GM23248 (cell line): ENCODE measurements around the gene SFMBT1. TPM values are rescaled to one million over a fixed set of nuclear protein-coding genes. Genes with fewer than 3 reads are reported as not detected.

Experiments used
- DNase-seq: peaks from one replicate; pipeline ENCODE4 v3.0.0-alpha.2; 2015
- H2AFZ ChIP-seq: fragments of 200-600 bp; sonication (generic); 2 replicates; pipeline ENCODE4 v1.6.1; 2016; ENCODE audit warnings: antibody characterized with exemption
- H3F3A ChIP-seq: fragments of 200-600 bp; sonication (generic); 2 replicates; pipeline ENCODE4 v1.6.1; 2016; ENCODE audit warnings: mild to moderate bottlenecking, antibody characterized with exemption, mixed run types; ENCODE audit not compliant: insufficient read depth
- H3K27ac ChIP-seq: fragments of 200-600 bp; sonication (generic); 2 replicates; pipeline ENCODE4 v1.5.1; 2016; ENCODE audit warnings: mild to moderate bottlenecking
- H3K27me3 ChIP-seq: fragments of 200-600 bp; sonication (generic); replicated peaks from 2 replicates; pipeline ENCODE4 v1.6.1; 2016; ENCODE audit warnings: mild to moderate bottlenecking; ENCODE audit not compliant: insufficient read depth
- H3K36me3 ChIP-seq: fragments of 200-600 bp; sonication (generic); 2 replicates; pipeline ENCODE4 v1.6.1; 2016; ENCODE audit warnings: low read depth, mild to moderate bottlenecking
- H3K4me1 ChIP-seq: fragments of 200-600 bp; sonication (generic); 2 replicates; pipeline ENCODE4 v1.6.1; 2016; ENCODE audit warnings: mild to moderate bottlenecking; ENCODE audit not compliant: insufficient read depth
- H3K4me2 ChIP-seq: fragments of 200-600 bp; sonication (generic); one replicate; pipeline ENCODE4 v1.6.1; 2016; ENCODE audit warnings: mild to moderate bottlenecking; ENCODE audit not compliant: unreplicated experiment
- H3K4me3 ChIP-seq: fragments of 200-600 bp; sonication (generic); 2 replicates; pipeline ENCODE4 v1.5.1; 2016; ENCODE audit warnings: mild to moderate bottlenecking
- H3K79me2 ChIP-seq: fragments of 200-600 bp; sonication (generic); 2 replicates; pipeline ENCODE4 v1.6.1; 2016; ENCODE audit warnings: mild to moderate bottlenecking; ENCODE audit not compliant: insufficient read depth
- H3K9ac ChIP-seq: fragments of 200-600 bp; sonication (generic); 2 replicates; pipeline ENCODE4 v1.6.1; 2016; ENCODE audit warnings: mild to moderate bottlenecking
- H3K9me2 ChIP-seq: fragments of 200-600 bp; sonication (generic); 2 replicates; pipeline ENCODE4 v1.6.1; 2016; ENCODE audit warnings: mixed run types, mild to moderate bottlenecking, moderate library complexity; ENCODE audit not compliant: insufficient read depth
- H3K9me3 ChIP-seq: fragments of 200-600 bp; sonication (generic); one replicate; pipeline ENCODE4 v1.6.1; 2017; ENCODE audit warnings: low read depth
- H4K20me1 ChIP-seq: fragments of 200-600 bp; sonication (generic); 2 replicates; pipeline ENCODE4 v1.6.0; 2016; ENCODE audit not compliant: insufficient read depth
- EZH2 ChIP-seq: fragments of 200-600 bp; sonication (generic); IDR thresholded peaks from 2 replicates; pipeline ENCODE4 v1.6.1; 2018; ENCODE audit warnings: antibody characterized with exemption, mild to moderate bottlenecking; ENCODE audit not compliant: insufficient read depth, poor library complexity, severe bottlenecking
- EZH2phosphoT487 ChIP-seq: fragments of 200-600 bp; sonication (generic); IDR thresholded peaks from 2 replicates; pipeline ENCODE4 v1.6.1; 2018; ENCODE audit warnings: antibody characterized with exemption, moderate library complexity, mild to moderate bottlenecking, low read depth; ENCODE audit not compliant: insufficient read depth
- WGBS, 2 experiments: methylation state at CpG; one replicate each; pipeline ENCODE4 v1.1.6; 2015 to 2017; ENCODE audit warnings: low lambda C conversion rate in 2 of 2, low coverage in 1 of 2; ENCODE audit errors: missing lambda C conversion rate in 2 of 2; 5-methylcytosine and 5-hydroxymethylcytosine counted together
- in situ Hi-C: fragments of 300-500 bp; cut with MboI; formaldehyde crosslinking; loops from 2 replicates; pipeline ENCODE4 v1.15.0; 2020
- polyA plus RNA-seq: library from polyadenylated mRNA; unstranded; fragments of >200 nt; fragmentation: Nextera tagmentation; extraction: Ambion mirVana; gene quantifications from 2 replicates; pipeline ENCODE4 v1.2.1, GENCODE V29; 2016
- total RNA-seq: library from RNA; depleted of rRNA; stranded (reverse); fragments of >200 nt; shearing (Covaris generic); gene quantifications from 2 replicates; pipeline ENCODE4 v1.2.3, GENCODE V29; 2014; rRNA removed

The SFMBT1 gene
- total and polyA plus RNA-seq, 2 experiments from 2014 or later = 2.3 to 2.6 TPM

- Histone ChIP-seq H3K4me2 (no peak overlapping the region), H3K4me1 (no peaks in the 10 kb centered on the region), H3K4me3 (no peak overlapping the region), H3K9ac (no peak overlapping the region), H3K9me2 (no peaks in the 10 kb centered on the region), H3K27ac (no peak overlapping the region), H2AFZ (no peak overlapping the region), H3K36me3 (no peaks in the 10 kb centered on the region), H3F3A (no peaks in the 10 kb centered on the region), H3K79me2 (no peaks in the 10 kb centered on the region), H4K20me1 (no peaks in the 10 kb centered on the region), H3K9me3 (no peaks in the 10 kb centered on the region), H3K27me3 (no peaks in the 10 kb centered on the region)
- WGBS, 2 experiments = 95 to 96% methylated on average over 5 of the region's 5 CpGs
- no peak for TF ChIP-seq EZH2
- no peak for TF ChIP-seq EZH2phosphoT487
- in situ Hi-C loops = no loop called here
- DNase-seq = no peak
Measured at GRCh38 chr3:52857864-52858263, 188.0 kb downstream of the SFMBT1 start.

DNA sequence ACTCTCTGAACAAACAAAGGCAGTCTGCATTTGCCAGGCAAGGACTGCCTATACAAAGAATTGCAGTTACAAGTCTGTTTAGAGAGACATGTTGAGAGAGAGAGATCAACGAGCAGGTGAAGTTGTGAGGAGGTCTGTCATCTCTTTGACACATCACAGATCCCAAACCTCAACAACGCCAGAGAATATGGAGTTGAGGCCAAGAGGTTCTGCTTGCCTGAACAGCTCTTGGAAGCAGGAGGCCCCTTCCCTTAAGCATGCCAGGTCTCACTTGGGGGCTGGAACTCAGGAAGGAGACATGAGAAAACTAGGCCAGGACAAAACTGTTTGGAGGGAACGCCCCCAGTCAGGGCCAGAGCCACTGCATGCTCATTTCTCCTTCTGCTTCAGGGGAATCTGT is 188.7 kb downstream of the SFMBT1 start:
- WGBS, 2 experiments = 84 to 85% methylated on average over 3 of the region's 3 CpGs
- Histone ChIP-seq H3K4me3 (no peak overlapping the region), H3K4me1 (no peaks in the 10 kb centered on the region), H3K27ac (no peak overlapping the region), H2AFZ (no peak overlapping the region), H3K4me2 (no peak overlapping the region), H3K9me3 (no peaks in the 10 kb centered on the region), H3K9ac (no peak overlapping the region), H4K20me1 (no peaks in the 10 kb centered on the region), H3K36me3 (no peaks in the 10 kb centered on the region), H3K9me2 (no peaks in the 10 kb centered on the region), H3F3A (no peaks in the 10 kb centered on the region), H3K79me2 (no peaks in the 10 kb centered on the region), H3K27me3 (no peaks in the 10 kb centered on the region)
- TF ChIP-seq EZH2phosphoT487 (no peak), EZH2 (no peak)
- in situ Hi-C loops = no loop called here
- DNase-seq = no peak

- in situ Hi-C loops = no loop called here
- no peak for DNase-seq
- Histone ChIP-seq H3K9me2 (no peaks in the 10 kb centered on the region), H3F3A (no peaks in the 10 kb centered on the region), H3K9ac (no peak overlapping the region), H3K27ac (no peak overlapping the region), H2AFZ (no peak overlapping the region), H3K9me3 (no peaks in the 10 kb centered on the region), H3K27me3 (no peaks in the 10 kb centered on the region), H3K4me3 (no peak overlapping the region), H3K4me1 (no peaks in the 10 kb centered on the region), H3K4me2 (no peak overlapping the region), H4K20me1 (no peaks in the 10 kb centered on the region), H3K36me3 (no peaks in the 10 kb centered on the region), H3K79me2 (no peaks in the 10 kb centered on the region)
- WGBS, 2 experiments = 87 to 96% methylated on average over 5 of the region's 5 CpGs
- no peak for TF ChIP-seq EZH2
- TF ChIP-seq EZH2phosphoT487 = no peak
Measured at GRCh38 chr3:52856666-52857065, 189.2 kb downstream of the SFMBT1 start.

DNA sequence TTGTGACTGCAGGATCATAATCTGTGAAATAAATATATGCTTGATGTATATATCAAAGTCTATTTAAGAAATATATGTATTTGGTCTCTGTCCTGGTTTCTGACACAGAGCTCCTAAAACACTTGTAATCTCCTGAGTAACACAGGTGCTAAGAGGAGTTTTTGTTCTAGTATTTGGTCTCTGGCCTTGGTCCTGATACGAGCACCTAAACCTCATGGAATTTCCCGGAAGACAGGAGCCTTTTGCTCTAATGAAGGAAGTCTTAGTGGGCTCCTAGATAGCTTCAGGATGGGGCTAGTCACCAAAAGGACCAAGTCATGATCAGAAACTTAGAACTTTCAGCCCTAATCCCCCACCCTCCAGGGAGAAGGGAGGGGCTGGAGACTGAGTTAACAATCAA is 191.9 kb downstream of the SFMBT1 start:
- Histone ChIP-seq H3K36me3 (no peaks in the 10 kb centered on the region), H3F3A (no peaks in the 10 kb centered on the region), H4K20me1 (no peaks in the 10 kb centered on the region), H3K4me3 (no peak overlapping the region), H3K4me2 (no peak overlapping the region), H3K27me3 (no peaks in the 10 kb centered on the region), H3K9ac (no peak overlapping the region), H3K9me3 (no peaks in the 10 kb centered on the region), H2AFZ (no peak overlapping the region), H3K4me1 (peaks cover under 1% of the 10 kb centered on the region), H3K79me2 (no peaks in the 10 kb centered on the region), H3K9me2 (no peaks in the 10 kb centered on the region), H3K27ac (no peak overlapping the region)
- TF ChIP-seq EZH2 (no peak), EZH2phosphoT487 (no peak)
- no peak for DNase-seq
- 95 to 100% methylated on average over 2 of the region's 2 CpGs for WGBS, 2 experiments
- in situ Hi-C loops = no loop called here

Other genes starting within 250 kb of the SFMBT1 start
- 0.11 TPM in 1 of 2 replicates, not detected in the other for gene ITIH4, start 215.4 kb downstream of the SFMBT1 start, total RNA-seq
- not detected in 2 replicates for gene ITIH4, start 215.4 kb downstream of the SFMBT1 start, polyA plus RNA-seq
- gene MUSTN1, start 211.1 kb downstream of the SFMBT1 start, total RNA-seq = not detected in 2 replicates
- not detected in 2 replicates for gene MUSTN1, start 211.1 kb downstream of the SFMBT1 start, polyA plus RNA-seq
- 10.3 and 11.5 TPM in 2 replicates for gene STIMATE, start 148.5 kb downstream of the SFMBT1 start, total RNA-seq
- gene STIMATE, start 148.5 kb downstream of the SFMBT1 start, polyA plus RNA-seq = 9.2 and 9.3 TPM in 2 replicates
- 20.9 and 35.0 TPM in 2 replicates for gene RFT1, start 84.4 kb upstream of the SFMBT1 start, total RNA-seq
- 35.7 and 43.8 TPM in 2 replicates for gene RFT1, start 84.4 kb upstream of the SFMBT1 start, polyA plus RNA-seq
- gene PRKCD, start 115.1 kb upstream of the SFMBT1 start, total RNA-seq = 1.8 and 2.5 TPM in 2 replicates
- gene PRKCD, start 115.1 kb upstream of the SFMBT1 start, polyA plus RNA-seq = 9.2 and 9.6 TPM in 2 replicates
- 239 and 256 TPM in 2 replicates for gene TKT, start 209.9 kb upstream of the SFMBT1 start, total RNA-seq
- gene TKT, start 209.9 kb upstream of the SFMBT1 start, polyA plus RNA-seq = 129 and 134 TPM in 2 replicates